ENCODE data around the gene XCR1. TPM values are rescaled to one million over a fixed set of nuclear protein-coding genes. Genes with fewer than 3 reads are reported as not detected.

XCR1 gene
- total and polyA plus RNA-seq, 2 of the 8 experiments (the other 6 are each of a cell fraction or from before 2014, with no cell fraction given) = 0.53 TPM; not detected in 1

- no peak overlapping the region for H3K27ac ChIP-seq (ENCODE audit: low read depth, low read length)
- DNase-seq (ENCODE audit: low read depth in 1 of 2, low spot score in 2 of 2) (peak in 1 of 2 experiments; percentile 27), FAIRE-seq (peak; percentile 32)
- H4K91ac ChIP-seq (replicated peaks; ENCODE audit: insufficient read length, low read length) = no peak overlapping the region
- H3K79me1 ChIP-seq (ENCODE audit: low read depth, low read length) = no peaks in the 10 kb centered on the region
- H3K9ac ChIP-seq (replicated peaks in 1 of 4; ENCODE audit: extremely low read depth in 1 of 4, low read depth in 3 of 4, low read length in 3 of 4) = no peak overlapping the region
- H4K5ac ChIP-seq (ENCODE audit: insufficient read length, low read depth, low read length) = no peak overlapping the region
- H4K20me1 ChIP-seq (replicated peaks in 1 of 2; ENCODE audit: control insufficient read depth in 1 of 2, insufficient read depth in 2 of 2, low read length in 2 of 2) = no peaks in the 10 kb centered on the region
- H2BK12ac ChIP-seq (ENCODE audit: low read depth, low read length) = no peak overlapping the region
- no peak overlapping the region for H3K14ac ChIP-seq (ENCODE audit: insufficient read length)
- peak overlapping the region; percentile 29; the same call in 1 of the 2 replicates for H4K8ac ChIP-seq (ENCODE audit: extremely low read depth, insufficient read depth, low read length)
- no peak overlapping the region for H2BK20ac ChIP-seq (ENCODE audit: low read length)
- H2AFZ ChIP-seq (ENCODE audit: low read length) = peak overlapping the region; percentile 19; the same call in 1 of the 2 replicates
- H3K36me3 ChIP-seq (ENCODE audit: control insufficient read depth in 2 of 4, insufficient read depth in 4 of 4, low read length in 3 of 4) = no peaks in the 10 kb centered on the region
- CTCF ChIA-PET (ENCODE audit: partially characterized antibody) = interaction anchor here (0.8 to 1.0 kb wide), 2 partner anchors 9 to 355 kb away, joined by 3 read pairs; no protein-coding TSS in a partner anchor
- H3K23me2 ChIP-seq (ENCODE audit: low read depth, low read length) = no peaks in the 10 kb centered on the region
- H3K18ac ChIP-seq (ENCODE audit: extremely low read depth, low read length) = no peak overlapping the region
- 93% methylated on average over 29 of the region's 34 CpGs; no CpG with 5 or more reads in 1 of the 2 experiments for WGBS, 2 experiments (ENCODE audit: extremely low coverage in 1 of 2, insufficient coverage in 1 of 2, insufficient read length in 1 of 2, insufficient replicate concordance in 2 of 2, low coverage in 1 of 2, low lambda C conversion rate in 2 of 2, missing lambda C conversion rate in 1 of 2)
- H2BK15ac ChIP-seq (ENCODE audit: low read length) = no peak overlapping the region
- POLR2A ChIA-PET (ENCODE audit: partially characterized antibody) = no interaction called here
- H2AK5ac ChIP-seq (ENCODE audit: low read depth, low read length) = no peak overlapping the region
- peaks cover 0 to 5% (median 0%) of the 10 kb centered on the region in 4 experiments; a peak in 2 of 7 replicates for H3K4me1 ChIP-seq (replicated peaks in 1 of 4; ENCODE audit: control insufficient read depth in 3 of 4, insufficient read depth in 4 of 4, low read length in 3 of 4)
- H3K9me3 ChIP-seq (ENCODE audit: insufficient read depth in 2 of 2, low read depth in 1 of 2, low read length in 1 of 2) = no peaks in the 10 kb centered on the region; a peak in 1 of 4 replicates
- no peak overlapping the region for H3K4me2 ChIP-seq (ENCODE audit: insufficient read depth in 1 of 2, low read depth in 2 of 2, low read length in 2 of 2)
- no peak overlapping the region for H3K56ac ChIP-seq (replicated peaks; ENCODE audit: insufficient read length, low read depth, low read length)
- H3K4ac ChIP-seq (replicated peaks; ENCODE audit: insufficient read length, low read depth, low read length) = no peak overlapping the region
- no peak overlapping the region for H2BK120ac ChIP-seq (replicated peaks; ENCODE audit: low read depth, low read length)
- H3K79me2 ChIP-seq (ENCODE audit: control insufficient read depth in 1 of 2, insufficient read depth in 2 of 2, low read length in 2 of 2) = no peaks in the 10 kb centered on the region
- H3K4me3 ChIP-seq (ENCODE audit: extremely low read depth in 1 of 4, insufficient read depth in 2 of 4, low read depth in 3 of 4, low read length in 4 of 4) = no peak overlapping the region
- H3K27me3 ChIP-seq (replicated peaks in 1 of 4; ENCODE audit: control insufficient read depth in 3 of 4, extremely low read depth in 1 of 4, insufficient read depth in 3 of 4, low read length in 3 of 4) = no peaks in the 10 kb centered on the region
- no peak overlapping the region for H2BK5ac ChIP-seq (ENCODE audit: low read depth, low read length)
- no peak overlapping the region for H3K23ac ChIP-seq (ENCODE audit: insufficient read length)
- TF ChIP-seq KDM5A (IDR thresholded peaks at IDR 0.05; ENCODE audit: low read length) (no peak), CTCF (IDR thresholded peaks at IDR 0.05; ENCODE audit: control extremely low read depth in 1 of 3, insufficient read depth in 1 of 3, low read depth in 1 of 3, low read length in 3 of 3) (no peak), JUND (IDR thresholded peaks at IDR 0.05; ENCODE audit: low read length) (no peak), MAX (IDR thresholded peaks at IDR 0.05) (no peak), SP4 (IDR thresholded peaks at IDR 0.05; ENCODE audit: low read length) (no peak), YY1 (IDR thresholded peaks at IDR 0.05; ENCODE audit: low read depth, low read length) (no peak), E2F6 (IDR thresholded peaks at IDR 0.05) (no peak), CHD2 (IDR thresholded peaks at IDR 0.05; ENCODE audit: low read length) (no peak)
Measured at GRCh38 chr3:46022909-46023785, 4.1 kb downstream of the XCR1 start.

Measured in H1 (cell line).